HG02884 (cell line): ENCODE data around the gene TSPAN9.

ENCODE experiments used
- ATAC-seq: cut with Tn5 transposase; IDR thresholded peaks from one replicate; pipeline ENCODE4 v1.9.1; 2021; ENCODE audit warnings: mild to moderate bottlenecking, moderate library complexity; ENCODE audit not compliant: unreplicated experiment

The TSPAN9 gene

DNA sequence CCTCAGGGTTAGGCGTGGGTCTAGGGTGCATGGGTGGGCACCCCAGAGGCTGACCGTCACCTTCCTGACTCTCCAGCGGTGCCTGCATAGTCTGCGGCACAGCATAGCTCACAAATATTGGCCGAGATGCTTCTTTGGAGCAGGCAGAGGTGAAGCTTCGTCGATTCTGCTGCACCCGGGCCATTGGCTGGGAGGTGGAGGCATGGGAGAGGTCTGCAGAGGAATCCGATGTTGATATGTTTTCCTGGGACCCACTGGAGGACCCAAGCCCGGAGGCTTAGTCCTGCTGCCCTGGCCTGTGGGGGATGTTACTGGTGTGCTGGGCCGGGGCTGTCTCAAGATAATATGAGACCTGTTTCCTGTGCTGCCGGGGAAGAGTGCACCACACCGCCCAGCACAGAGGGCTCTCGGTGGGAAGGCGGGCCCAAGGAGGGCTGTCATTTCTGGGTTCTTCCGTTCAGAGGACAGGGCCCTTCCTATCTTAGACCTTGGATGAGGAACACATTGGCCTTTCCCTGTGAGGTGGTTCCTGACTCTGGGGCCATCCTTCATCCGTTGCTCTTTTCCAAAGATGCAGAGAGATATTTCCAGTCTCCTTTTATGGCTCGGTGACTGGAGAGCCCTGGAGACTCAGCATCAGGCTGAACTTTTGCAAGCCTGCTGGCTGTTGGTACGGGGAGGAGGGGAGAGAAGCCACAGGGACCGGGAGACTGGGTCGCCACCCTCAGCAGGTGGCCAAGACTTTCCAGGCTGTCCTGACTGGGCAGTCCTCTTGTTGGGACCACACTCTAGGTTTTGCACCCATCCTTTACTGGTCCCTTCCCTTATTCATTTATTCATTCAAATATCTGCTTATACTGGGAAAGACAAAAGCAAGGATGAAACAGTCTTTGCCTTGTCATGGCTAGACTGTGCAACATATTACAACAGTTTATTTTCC lies 143.5 kb downstream of the TSPAN9 start:
- no peak for ATAC-seq

DNA sequence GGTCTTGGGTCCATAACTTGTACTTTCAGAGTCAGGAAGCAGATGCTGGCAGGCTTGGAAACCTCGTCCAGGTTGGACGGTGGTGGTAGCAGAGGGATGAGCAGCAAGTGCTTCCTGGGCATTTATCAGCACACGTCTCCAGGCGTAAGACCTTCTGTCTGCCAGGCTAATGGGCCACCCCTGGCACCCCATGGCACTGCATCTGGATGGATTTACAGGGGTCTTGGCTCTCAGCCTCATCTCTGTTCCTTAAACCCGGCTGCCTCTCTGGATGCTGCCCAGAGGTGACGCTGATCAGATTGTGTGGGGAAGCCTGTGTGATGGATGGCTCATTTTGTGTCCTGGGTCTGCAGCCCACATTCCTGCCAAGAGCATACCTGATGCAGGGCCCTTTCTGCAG lies 145.1 kb downstream of the TSPAN9 start:
- ATAC-seq: no peak

DNA sequence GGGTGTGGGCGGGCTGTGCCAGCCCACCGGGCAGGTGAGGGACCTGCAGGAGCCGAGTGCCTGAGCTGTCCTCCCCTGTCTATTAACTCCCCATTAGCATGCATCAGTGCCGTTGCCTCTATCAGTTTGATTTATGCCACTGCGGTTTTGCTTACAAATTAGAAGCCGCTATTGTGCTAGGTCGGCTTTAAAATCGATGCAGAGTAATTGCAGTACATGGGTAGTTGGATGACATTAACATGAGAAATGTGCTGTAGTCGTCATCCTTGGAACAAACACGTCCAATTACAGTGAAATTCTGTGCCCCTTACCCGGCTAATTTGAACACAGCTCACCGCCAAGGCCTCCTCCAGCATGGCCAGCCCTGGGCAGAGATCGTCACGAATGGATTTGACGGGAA lies 145.8 kb downstream of the TSPAN9 start:
- ATAC-seq: no peak

DNA sequence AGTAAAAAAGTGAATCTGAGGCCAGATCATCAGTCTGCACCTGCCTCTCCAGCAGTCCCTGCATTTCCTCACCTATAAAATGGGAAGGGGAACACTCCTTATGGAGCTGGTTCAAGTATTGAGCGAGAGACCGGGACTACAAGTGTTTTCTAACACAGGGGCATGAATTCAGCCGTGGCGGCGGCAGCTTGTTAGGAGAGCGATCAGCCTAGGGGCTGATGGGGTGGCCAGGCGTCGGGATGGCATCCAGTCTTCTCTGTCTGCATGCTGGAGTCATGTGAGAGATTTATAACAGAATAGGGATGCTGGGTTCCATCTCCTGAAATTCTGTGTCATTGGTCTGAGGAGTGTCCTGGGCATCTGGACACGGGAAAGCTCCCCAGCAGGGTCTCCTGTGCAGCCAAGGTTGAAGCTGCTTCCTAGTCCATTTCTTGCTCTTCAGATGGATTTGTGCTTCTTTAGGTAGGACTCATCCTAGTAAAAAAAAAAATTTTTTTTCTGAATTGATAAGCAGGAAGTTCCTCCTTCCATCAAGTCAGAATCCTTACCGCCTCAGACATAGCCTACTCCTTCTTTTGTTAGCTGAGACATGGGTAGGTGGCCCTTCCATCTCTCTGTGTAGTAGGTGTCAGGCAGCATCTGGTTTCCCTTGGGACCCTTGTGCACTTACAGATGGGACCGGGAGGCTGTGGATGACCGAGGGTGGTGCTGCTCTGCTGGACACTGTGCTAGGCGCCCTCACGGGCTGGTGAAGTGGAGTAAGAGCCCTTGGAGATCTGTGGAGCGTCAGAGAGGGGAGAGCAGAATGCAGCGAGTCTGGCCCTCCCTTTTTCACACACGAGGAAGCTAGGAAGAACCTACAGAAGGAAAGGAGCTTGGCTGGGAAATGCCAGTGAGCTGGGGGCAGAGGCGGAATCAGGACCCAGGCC lies 146.7 kb downstream of the TSPAN9 start:
- no peak for ATAC-seq

DNA sequence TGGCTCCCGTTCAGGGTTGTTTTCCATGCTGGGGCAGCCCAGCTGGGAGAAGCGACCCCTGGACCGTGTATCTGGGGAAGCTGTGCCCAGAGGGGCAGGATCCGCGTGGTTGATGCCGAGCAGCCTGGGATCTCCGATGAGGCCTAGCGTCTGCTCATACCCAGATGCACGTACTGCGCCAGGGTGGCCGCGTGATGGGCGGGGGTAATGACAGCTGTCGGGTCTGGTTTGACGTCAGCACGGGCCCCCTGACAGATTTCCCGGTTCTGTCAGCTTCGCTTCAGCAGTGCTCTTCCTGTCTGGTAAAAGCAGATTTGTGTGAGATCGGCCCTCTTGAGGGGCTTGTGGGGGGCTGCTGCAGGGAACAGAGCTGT lies 147.3 kb downstream of the TSPAN9 start:
- no peak for ATAC-seq

DNA sequence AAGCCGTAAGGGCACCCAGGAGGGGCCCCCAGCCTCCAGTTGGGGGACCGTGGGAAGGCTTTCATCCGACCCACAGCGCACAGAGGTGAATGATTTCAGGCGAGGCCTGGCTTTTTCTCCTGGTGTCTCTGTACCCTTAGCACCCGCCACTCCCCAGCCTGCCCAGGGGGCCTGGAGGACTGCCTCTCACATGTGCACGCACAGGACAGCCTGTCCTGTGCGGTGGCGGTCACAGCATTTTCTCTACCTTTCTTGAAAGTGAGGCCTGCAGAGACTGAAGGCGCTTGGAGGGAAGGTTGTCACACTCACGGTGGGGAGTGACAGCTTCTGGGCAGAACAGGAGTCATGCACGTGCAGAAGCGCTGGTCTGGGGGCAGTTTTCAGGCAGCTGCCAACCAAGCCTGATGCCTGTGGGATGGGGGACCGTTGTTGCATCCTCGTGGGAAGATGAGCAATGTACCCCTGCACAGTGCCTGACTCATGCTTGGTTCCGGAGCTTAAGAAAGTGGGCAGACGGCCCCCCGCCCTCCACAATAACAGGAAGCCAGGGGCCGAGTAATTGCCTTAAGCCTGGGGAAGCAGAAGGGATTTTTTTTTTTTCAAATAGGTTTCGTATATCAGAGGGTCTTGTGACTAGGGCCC lies 148.1 kb downstream of the TSPAN9 start:
- ATAC-seq: no peak

DNA sequence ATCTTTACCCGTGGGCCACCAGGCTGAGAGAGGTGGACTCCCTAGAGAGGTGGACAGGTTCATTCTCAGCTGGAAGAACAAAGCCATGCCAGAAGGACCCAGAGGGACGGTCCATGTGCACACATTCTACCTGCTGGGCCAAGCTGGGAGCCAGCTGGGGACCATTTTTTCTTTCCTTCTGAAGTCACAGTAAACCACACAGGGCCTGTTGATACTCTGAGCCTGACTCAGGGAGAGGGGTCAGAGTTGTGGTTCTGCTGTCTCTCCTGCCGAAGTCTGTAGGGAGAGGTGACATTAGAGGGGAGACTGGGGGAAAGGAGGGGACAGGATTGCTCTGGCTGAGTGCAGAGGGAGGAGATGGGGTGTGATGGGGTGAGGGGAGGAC lies 148.6 kb downstream of the TSPAN9 start:
- no peak for ATAC-seq

DNA sequence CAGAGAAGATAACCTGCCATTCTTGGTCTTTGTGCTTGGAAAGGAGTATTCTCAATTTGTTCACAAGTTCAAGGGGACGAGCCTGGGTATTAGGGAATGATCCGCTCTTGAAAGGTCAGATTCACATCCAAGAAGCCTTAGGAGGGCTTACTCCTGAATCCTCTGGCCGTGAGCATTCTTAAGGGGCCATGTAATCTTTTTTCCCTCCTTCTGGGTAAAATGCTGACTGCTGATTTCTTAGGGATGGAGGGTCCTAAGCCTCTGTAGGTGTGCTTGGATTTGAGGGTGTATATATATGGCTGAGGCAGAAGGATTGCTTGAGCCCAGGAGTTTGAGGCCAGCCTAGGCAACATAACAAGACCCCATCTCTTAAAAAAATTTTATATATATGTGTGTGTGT lies 149.1 kb downstream of the TSPAN9 start:
- no peak for ATAC-seq

DNA sequence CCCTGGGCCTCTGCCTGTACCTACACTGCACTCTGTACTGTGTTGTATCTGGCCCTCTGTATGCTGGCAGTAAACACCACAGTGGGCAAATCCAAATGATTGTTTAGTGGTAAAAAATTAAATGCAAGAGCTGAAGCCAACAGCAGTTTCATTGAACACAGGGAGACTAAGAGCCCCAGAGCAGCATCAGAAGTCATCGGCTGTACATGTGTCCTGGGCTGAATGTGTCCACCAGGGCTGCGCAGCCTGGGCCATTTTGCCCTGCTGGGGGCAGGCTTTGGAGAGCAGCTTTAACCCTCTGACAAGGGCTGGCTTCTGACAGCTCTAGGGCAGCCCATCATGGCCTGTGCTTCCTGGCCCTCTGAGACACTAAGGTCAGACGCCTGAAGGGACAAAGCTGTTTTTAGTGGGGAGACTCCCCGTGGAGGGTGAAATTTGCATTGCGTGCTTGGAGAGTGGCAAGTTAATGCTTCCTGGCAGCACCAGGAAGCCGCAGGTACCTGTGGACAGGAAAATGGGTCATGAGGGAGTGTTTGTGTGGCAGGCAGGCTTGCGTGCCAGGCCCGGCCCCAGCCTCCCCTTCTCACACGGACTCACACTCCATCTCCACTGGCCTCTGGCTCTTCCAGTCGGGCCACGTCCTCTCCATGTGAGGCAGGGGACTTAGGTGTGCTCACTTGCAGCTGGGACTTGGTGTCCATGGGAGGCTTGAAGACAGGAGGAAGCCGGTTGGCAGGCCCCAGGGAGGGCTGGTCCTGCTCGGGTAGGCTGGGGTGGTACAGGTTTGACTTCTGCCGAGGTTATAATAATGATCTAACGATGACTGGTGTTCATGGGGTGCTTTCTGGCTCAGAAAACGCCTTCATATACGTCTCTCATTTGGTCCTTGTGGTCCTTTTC lies 150.1 kb downstream of the TSPAN9 start:
- ATAC-seq: no peak

DNA sequence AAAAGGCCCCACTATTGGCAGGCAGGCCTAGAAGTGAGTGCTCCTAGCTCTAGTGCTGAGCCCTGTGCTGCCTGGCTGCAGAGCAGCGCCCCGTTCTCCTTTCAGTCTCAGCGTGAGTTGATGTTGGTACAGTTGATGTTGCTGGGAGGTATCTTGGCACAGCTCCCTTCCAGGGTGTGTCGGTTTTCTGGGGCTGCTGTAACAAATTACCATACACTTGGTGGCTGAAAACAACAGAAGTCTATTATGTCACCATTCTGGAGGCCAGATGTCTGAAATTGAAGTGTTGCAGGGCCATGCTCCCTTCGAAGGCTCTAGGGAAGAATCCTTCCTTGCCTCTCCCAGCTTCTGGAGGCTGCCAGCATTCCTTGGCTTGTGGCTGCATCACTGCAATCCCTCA lies 151.4 kb downstream of the TSPAN9 start:
- no peak for ATAC-seq

DNA sequence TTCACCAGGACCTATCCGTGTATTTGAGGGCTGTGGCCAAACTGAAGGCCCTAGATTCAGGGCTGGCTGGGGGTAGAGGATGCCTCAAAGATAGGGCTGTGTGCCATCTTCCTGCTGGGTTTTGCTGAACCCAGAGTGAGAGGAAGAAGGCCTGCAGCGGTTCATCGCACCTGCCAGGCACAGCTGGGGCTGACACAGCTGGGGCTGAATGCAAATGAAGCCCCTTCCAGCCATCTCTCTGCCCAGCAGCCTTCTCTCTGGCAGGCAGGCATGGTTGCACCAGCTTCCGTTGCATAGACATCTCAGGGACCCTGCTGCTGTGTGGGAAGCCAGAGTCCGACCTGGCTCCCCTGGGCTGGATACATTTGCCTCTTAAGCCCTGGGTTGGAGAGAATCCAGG lies 152.4 kb downstream of the TSPAN9 start:
- no peak for ATAC-seq

DNA sequence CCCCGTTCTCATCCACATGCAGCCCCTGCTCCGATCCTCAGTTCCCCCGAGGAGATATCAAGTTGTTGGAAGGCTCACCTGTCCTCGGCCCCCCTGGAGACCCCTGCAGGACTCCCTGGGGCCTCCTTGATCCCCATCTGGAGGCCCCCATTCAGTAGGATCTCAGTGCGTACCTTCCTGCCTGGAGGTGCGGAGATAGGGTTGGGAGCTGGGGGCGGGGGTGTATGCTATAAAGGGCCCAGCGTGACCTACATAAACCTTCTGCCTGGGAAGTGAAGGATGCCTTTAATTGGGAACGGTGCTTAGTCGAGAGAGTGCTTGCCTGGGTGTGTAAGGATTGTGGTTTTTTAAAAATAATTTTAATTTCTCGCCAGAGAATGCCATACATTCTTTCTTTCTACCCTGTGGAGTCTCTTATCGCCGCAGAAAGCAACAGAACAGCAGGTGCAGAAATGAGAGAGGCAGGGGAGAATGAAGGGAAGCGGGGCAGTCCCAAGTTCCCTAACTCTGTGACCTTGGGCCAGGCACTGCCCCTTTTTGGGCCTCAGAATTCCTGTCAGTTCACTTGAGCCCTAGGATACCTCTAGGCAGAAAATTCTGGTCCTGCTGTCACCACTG lies 153.7 kb downstream of the TSPAN9 start:
- ATAC-seq: no peak

DNA sequence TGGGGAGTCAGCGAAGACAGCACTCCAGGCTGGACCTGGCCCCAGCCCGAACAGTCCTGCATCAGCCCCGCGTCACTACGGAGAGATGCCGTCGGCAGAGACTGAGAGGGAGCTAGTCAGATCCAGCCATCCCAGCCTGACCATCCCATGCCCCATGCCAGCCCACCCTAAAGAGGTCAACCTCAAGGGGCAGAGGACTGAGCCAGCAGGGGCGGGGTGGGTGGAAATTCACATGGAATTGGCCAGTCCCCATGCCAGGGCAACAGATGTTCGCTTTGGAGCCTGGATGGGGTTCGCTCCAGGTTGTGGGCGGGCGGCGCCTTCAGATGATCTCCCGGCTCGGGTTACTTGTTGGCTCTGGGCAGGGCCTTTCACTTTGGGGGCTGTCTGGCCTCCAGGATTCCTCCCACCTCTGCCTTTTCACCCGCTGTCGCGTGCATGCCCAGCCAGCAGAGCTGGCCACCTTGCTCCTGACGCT lies 154.3 kb downstream of the TSPAN9 start:
- no peak for ATAC-seq

DNA sequence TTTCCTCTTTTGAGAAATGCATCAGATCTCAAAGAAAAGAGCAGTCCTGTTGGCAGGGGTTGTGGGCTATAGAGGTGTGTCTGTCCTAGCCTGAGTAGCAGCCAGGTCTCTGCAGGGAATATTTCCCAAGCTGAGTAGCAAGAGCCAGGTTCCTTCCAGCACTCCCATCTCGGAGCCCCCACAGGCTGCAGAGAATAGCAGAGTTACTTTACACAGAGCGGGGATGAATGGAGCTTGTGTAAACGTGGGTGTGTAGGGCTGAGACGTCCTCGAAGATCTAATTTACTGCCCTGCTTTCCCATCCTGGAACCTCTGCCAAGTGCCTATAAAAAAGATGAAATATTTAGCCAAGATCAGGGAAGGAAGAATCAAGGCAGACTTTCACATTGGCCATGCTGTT lies 156.6 kb downstream of the TSPAN9 start:
- no peak for ATAC-seq

DNA sequence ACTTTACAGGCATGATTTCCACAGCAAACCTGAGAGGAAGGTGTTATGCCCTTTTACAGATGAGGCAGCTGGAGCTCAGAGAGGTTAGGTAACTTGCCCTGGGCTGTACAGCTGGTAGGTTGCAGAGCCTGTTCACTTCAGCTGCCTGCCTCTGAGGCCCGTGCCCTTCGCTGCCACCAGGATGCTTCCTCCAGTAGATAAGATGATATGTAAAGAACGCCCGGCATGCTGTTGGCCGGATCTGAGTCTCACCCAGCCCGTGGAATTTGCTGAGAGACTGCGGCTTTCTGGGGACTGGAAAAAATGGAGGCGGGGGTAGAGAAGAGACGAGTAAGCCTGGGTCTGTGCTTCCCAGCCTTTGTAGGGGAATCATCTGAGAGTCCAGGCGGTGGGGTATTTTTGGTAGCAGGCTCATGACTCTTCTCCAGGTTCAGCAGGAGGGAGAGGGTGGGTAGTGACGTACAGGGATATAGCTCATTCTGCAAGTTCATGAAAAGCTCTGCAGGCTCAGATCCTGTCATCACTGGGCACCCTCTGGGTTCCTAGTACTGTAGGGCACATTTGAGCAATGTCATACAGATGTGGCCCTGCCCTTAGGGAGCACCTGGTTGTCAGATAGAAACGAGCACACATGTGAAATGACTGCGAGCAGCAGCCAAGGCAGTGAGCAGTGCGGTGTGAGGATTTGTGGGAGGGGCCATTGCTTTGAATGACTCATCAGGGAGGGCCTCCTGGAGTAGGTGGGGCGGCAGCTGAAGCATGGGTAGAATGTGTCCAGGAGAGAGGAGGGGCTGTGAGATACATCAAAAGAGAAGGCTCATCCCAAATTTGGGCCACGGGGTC lies 159.4 kb downstream of the TSPAN9 start:
- no peak for ATAC-seq

DNA sequence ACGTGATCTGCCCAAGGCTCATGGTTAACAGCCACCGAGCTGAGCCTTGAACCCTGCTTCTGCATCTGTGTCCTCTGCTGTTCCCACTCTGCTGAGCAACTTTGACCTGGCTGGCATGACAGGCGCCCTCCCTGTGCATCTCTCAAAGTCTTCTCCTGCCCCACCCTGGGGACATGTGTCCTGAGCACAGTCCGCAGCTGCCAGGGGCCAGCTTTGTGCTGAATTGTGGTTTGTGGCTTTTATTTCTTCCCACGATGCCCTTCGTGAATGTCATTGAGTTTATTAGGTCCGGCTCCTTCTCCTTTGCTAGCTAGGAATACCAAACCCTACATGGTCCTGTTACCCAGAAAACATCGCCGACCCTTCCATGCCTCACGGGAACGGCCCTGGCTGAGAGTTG lies 161.0 kb downstream of the TSPAN9 start:
- ATAC-seq: no peak

DNA sequence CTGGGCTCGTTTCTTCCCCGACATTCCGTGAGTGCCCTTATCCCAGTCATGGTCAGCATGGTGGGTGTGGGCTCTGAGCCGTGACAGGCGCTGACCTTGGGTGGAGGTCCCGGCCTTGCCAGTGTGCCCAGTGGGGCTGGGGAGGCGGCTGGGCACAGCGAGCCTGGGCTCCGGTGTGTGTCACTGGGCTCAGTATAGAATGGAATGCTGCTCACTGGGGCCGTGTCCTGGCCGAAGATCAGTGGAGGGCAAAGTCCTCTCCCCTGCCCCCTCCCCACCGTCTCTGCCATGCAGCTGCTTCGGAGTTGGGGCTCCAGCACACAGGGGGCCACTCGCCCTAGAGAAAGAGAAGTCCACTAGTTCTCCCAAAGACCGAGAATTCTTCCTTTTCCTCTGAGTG lies 164.4 kb downstream of the TSPAN9 start:
- no peak for ATAC-seq

DNA sequence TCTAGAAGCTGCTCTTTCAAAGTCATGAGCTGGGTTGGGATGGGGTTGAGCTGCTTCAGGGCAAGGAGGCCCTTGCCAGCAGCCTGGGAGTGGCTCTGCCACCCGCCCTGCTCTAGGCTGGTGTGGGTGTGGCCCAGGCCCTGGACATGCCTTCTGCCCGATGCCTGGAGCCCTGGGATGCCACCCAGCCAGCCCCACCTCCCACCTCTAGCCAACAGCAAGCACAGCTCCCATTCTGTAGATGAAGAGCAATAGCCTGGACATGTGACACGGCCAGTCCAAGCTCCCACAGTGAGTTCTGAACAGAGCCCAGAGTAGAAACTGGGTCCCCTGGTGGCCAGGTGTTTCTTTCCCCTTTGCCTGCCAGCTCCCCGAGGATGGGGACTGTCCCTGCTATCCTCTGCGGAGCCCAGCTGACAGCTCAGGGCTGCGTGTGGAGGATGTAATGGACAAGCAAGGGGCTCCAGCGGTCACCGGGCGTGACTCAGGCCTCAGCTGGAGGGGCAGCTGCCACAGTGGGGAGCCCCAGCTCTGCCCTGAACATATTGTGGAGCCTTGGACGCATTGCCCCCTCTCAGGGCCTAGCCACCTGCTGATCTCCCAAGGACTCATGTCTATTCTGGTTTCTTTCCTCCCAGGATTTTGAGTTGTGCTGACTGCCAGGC lies 165.2 kb downstream of the TSPAN9 start:
- ATAC-seq: no peak
